ENCODE results near the gene COL15A1.
"Not testable (repeated sequence)": the region's sequence is repeated elsewhere in the genome, so short reads cannot be mapped to it uniquely, and the experiment has no call there.

The COL15A1 gene

GRCh38 chr9:99078717-99079116, 135.0 kb downstream of the COL15A1 start:
- Mint-ChIP-seq H3K4me1 (peaks cover 50% of the 10 kb centered on the region), H3K27me3 (no peaks in the 10 kb centered on the region), H3K4me3 (no peak overlapping the region), H3K9me3 (no peaks in the 10 kb centered on the region), H3K27ac (no peak overlapping the region)
- DNase-seq: no peak
- ATAC-seq: no peak

GRCh38 chr9:99079542-99079941, 135.8 kb downstream of the COL15A1 start:
- DNase-seq (no peak), ATAC-seq (no peak)
- Mint-ChIP-seq H3K9me3 (no peaks in the 10 kb centered on the region), H3K27ac (no peak overlapping the region), H3K27me3 (no peaks in the 10 kb centered on the region), H3K4me1 (peaks cover 47% of the 10 kb centered on the region), H3K4me3 (no peak overlapping the region)

GRCh38 chr9:99083051-99083450, 139.3 kb downstream of the COL15A1 start:
- H3K27ac Mint-ChIP-seq: no peak overlapping the region
- no peak for DNase-seq
- no peaks in the 10 kb centered on the region for H3K9me3 Mint-ChIP-seq
- ATAC-seq: no peak
- no peaks in the 10 kb centered on the region for H3K27me3 Mint-ChIP-seq
- H3K4me1 Mint-ChIP-seq: peaks cover 38% of the 10 kb centered on the region
- H3K4me3 Mint-ChIP-seq: no peak overlapping the region

GRCh38 chr9:99085949-99086948, 142.5 kb downstream of the COL15A1 start:
- H3K4me1 Mint-ChIP-seq: peaks cover 33% of the 10 kb centered on the region
- no peak overlapping the region for H3K27ac Mint-ChIP-seq
- ATAC-seq (no peak), DNase-seq (no peak)
- no peak overlapping the region for H3K4me3 Mint-ChIP-seq
- no peaks in the 10 kb centered on the region for H3K9me3 Mint-ChIP-seq
- H3K27me3 Mint-ChIP-seq: no peaks in the 10 kb centered on the region

- DNase-seq: no peak
- no peak for ATAC-seq
- no peaks in the 10 kb centered on the region for H3K27me3 Mint-ChIP-seq
- H3K4me3 Mint-ChIP-seq: no peak overlapping the region
- H3K4me1 Mint-ChIP-seq: peaks cover 44% of the 10 kb centered on the region
- no peak overlapping the region for H3K27ac Mint-ChIP-seq
- no peaks in the 10 kb centered on the region for H3K9me3 Mint-ChIP-seq
Observed at GRCh38 chr9:99087462-99087861, 143.8 kb downstream of the COL15A1 start.

GRCh38 chr9:99090336-99091130, 146.8 kb downstream of the COL15A1 start:
- no peak for DNase-seq
- no peak overlapping the region for H3K4me3 Mint-ChIP-seq
- H3K27me3 Mint-ChIP-seq: no peaks in the 10 kb centered on the region
- H3K27ac Mint-ChIP-seq: no peak overlapping the region
- H3K4me1 Mint-ChIP-seq: peaks cover 50% of the 10 kb centered on the region
- ATAC-seq: no peak
- H3K9me3 Mint-ChIP-seq: no peaks in the 10 kb centered on the region

- DNase-seq: peak; percentile 51 to 72
- Mint-ChIP-seq H3K4me3 (peak overlapping the region; percentile 73 to 76), H3K27me3 (no peaks in the 10 kb centered on the region), H3K9me3 (no peaks in the 10 kb centered on the region), H3K4me1 (peaks cover 40% of the 10 kb centered on the region), H3K27ac (peak overlapping the region; percentile 93 to 96)
- peak; percentile 94 for ATAC-seq
Observed at GRCh38 chr9:99092643-99093491, 149.2 kb downstream of the COL15A1 start.

GRCh38 chr9:99093492-99093791, 149.7 kb downstream of the COL15A1 start:
- Mint-ChIP-seq H3K9me3 (no peaks in the 10 kb centered on the region), H3K27ac (peak overlapping the region; percentile 93 to 96), H3K27me3 (no peaks in the 10 kb centered on the region), H3K4me3 (peak overlapping the region in 1 of 2 donors; percentile 76), H3K4me1 (peaks cover 38% of the 10 kb centered on the region)
- ATAC-seq: peak; percentile 78
- DNase-seq: peak; percentile 53 to 58

GRCh38 chr9:99095565-99095964, 151.9 kb downstream of the COL15A1 start:
- Mint-ChIP-seq H3K27me3 (no peaks in the 10 kb centered on the region), H3K9me3 (peaks cover 0 to 12% of the 10 kb centered on the region in 2 donors), H3K4me3 (no peak overlapping the region), H3K4me1 (peaks cover 38% of the 10 kb centered on the region), H3K27ac (no peak overlapping the region)
- no peak for DNase-seq
- no peak for ATAC-seq

- peaks cover 33% of the 10 kb centered on the region for H3K4me1 Mint-ChIP-seq
- no peak overlapping the region for H3K27ac Mint-ChIP-seq
- no peak for DNase-seq
- no peak overlapping the region for H3K4me3 Mint-ChIP-seq
- ATAC-seq: no peak
- peaks cover 0 to 12% of the 10 kb centered on the region in 2 donors for H3K9me3 Mint-ChIP-seq
- no peaks in the 10 kb centered on the region for H3K27me3 Mint-ChIP-seq
Observed at GRCh38 chr9:99096409-99096808, 152.7 kb downstream of the COL15A1 start.

- H3K4me1 Mint-ChIP-seq: peaks cover 21% of the 10 kb centered on the region
Observed at GRCh38 chr9:99099806-99100585, 156.3 kb downstream of the COL15A1 start.

GRCh38 chr9:99101271-99101670, 157.6 kb downstream of the COL15A1 start:
- no peak overlapping the region for H3K27ac Mint-ChIP-seq
- H3K4me1 Mint-ChIP-seq: peaks cover 28% of the 10 kb centered on the region

More at GRCh38 chr9:99099806-99100585, 156.3 kb downstream of the COL15A1 start:
- H3K27me3 Mint-ChIP-seq, ATAC-seq, DNase-seq, H3K27ac Mint-ChIP-seq, H3K4me3 Mint-ChIP-seq: not testable (repeated sequence)
- peaks cover 0 to 12% of the 10 kb centered on the region in 2 donors for H3K9me3 Mint-ChIP-seq

GRCh38 chr9:99101812-99102211, 158.1 kb downstream of the COL15A1 start:
- DNase-seq (no peak), ATAC-seq (no peak)
- Mint-ChIP-seq H3K27me3 (no peaks in the 10 kb centered on the region), H3K27ac (no peak overlapping the region), H3K4me3 (no peak overlapping the region), H3K9me3 (peaks cover 0 to 12% of the 10 kb centered on the region in 2 donors), H3K4me1 (peaks cover 28% of the 10 kb centered on the region)

More at GRCh38 chr9:99101271-99101670, 157.6 kb downstream of the COL15A1 start:
- no peak overlapping the region for H3K4me3 Mint-ChIP-seq
- DNase-seq (no peak), ATAC-seq (no peak)
- no peaks in the 10 kb centered on the region for H3K27me3 Mint-ChIP-seq
- peaks cover 0 to 12% of the 10 kb centered on the region in 2 donors for H3K9me3 Mint-ChIP-seq

GRCh38 chr9:99103054-99103895, 159.6 kb downstream of the COL15A1 start:
- H3K27ac Mint-ChIP-seq: no peak overlapping the region
- no peaks in the 10 kb centered on the region for H3K27me3 Mint-ChIP-seq
- peaks cover 42% of the 10 kb centered on the region for H3K4me1 Mint-ChIP-seq
- no peak for DNase-seq
- H3K4me3 Mint-ChIP-seq: peak overlapping the region; percentile 10 to 93
- peaks cover 0 to 12% of the 10 kb centered on the region in 2 donors for H3K9me3 Mint-ChIP-seq
- ATAC-seq: no peak

Data from stimulated activated naive CD8-positive, alpha-beta T cell treated with anti-CD3 and anti-CD28 coated beads, Interleukin-15, amount 100 ng/mL, for 72 hours (primary cell).